Measurements from ENCODE around the gene HIPK3. TPM values are rescaled to one million over a fixed set of nuclear protein-coding genes. Genes with fewer than 3 reads are reported as not detected.
"Not testable (repeated sequence)": the region's sequence is repeated elsewhere in the genome, so short reads cannot be mapped to it uniquely, and the experiment has no call there.

The HIPK3 gene
- total RNA-seq, 1 donor from 2014 or later = 50.7 TPM

- ATAC-seq (ENCODE audit: low read depth) (no peak), DNase-seq (no peak)
- no peaks in the 10 kb centered on the region for H3K9me3 Mint-ChIP-seq
- TF ChIP-seq CTCF (IDR thresholded peaks at IDR 0.05) = no peak
- no peak overlapping the region for H3K27ac Mint-ChIP-seq
- no peaks in the 10 kb centered on the region for H3K36me3 Mint-ChIP-seq (ENCODE audit: low read depth)
- H3K27me3 Mint-ChIP-seq = no peaks in the 10 kb centered on the region
- ChIA-PET POLR2A (no interaction called here), CTCF (no interaction called here)
- H3K4me1 Mint-ChIP-seq = no peaks in the 10 kb centered on the region
- H3K4me3 Mint-ChIP-seq = no peak overlapping the region
- intact Hi-C loops (cut with micrococcal nuclease) = no loop called here
Observed at GRCh38 chr11:33227578-33228261, 29.5 kb upstream of the HIPK3 start.

GRCh38 chr11:33234397-33235190, 22.6 kb upstream of the HIPK3 start:
- POLR2A ChIA-PET = interaction anchor here (0.6 kb wide), 1 partner anchor 96 kb away, joined by 3 read pairs; no protein-coding TSS in a partner anchor

GRCh38 chr11:33237039-33237597, 20.1 kb upstream of the HIPK3 start:
- ATAC-seq (ENCODE audit: low read depth) (no peak), DNase-seq (no peak)
- H3K36me3 Mint-ChIP-seq (ENCODE audit: low read depth) = no peaks in the 10 kb centered on the region
- H3K4me3 Mint-ChIP-seq = no peak overlapping the region
- H3K27ac Mint-ChIP-seq = no peak overlapping the region
- ChIA-PET CTCF (no interaction called here), POLR2A (no interaction called here)
- TF ChIP-seq CTCF (IDR thresholded peaks at IDR 0.05) = no peak
- H3K9me3 Mint-ChIP-seq = no peaks in the 10 kb centered on the region
- intact Hi-C loops (cut with micrococcal nuclease) = no loop called here
- peaks cover 4% of the 10 kb centered on the region for H3K4me1 Mint-ChIP-seq
- no peaks in the 10 kb centered on the region for H3K27me3 Mint-ChIP-seq

More at GRCh38 chr11:33234397-33235190, 22.6 kb upstream of the HIPK3 start:
- Mint-ChIP-seq H3K4me3 (no peak overlapping the region), H3K9me3 (no peaks in the 10 kb centered on the region), H3K27ac (no peak overlapping the region), H3K4me1 (peaks cover 4% of the 10 kb centered on the region), H3K27me3 (no peaks in the 10 kb centered on the region), H3K36me3 (ENCODE audit: low read depth) (no peaks in the 10 kb centered on the region)
- ATAC-seq (ENCODE audit: low read depth) (no peak), DNase-seq (no peak)
- intact Hi-C loops (cut with micrococcal nuclease) = no loop called here
- TF ChIP-seq CTCF (IDR thresholded peaks at IDR 0.05) = no peak
- CTCF ChIA-PET = no interaction called here

- Mint-ChIP-seq H3K27ac (no peak overlapping the region), H3K27me3 (peaks cover 6% of the 10 kb centered on the region), H3K36me3 (ENCODE audit: low read depth) (no peaks in the 10 kb centered on the region), H3K4me3 (no peak overlapping the region), H3K9me3 (peaks cover 3% of the 10 kb centered on the region), H3K4me1 (no peaks in the 10 kb centered on the region)
- POLR2A ChIA-PET = no interaction called here
- CTCF ChIA-PET = no interaction called here
- DNase-seq (no peak), ATAC-seq (ENCODE audit: low read depth) (no peak)
- intact Hi-C loops (cut with micrococcal nuclease) = no loop called here
- no peak for TF ChIP-seq CTCF (IDR thresholded peaks at IDR 0.05)
Observed at GRCh38 chr11:33242575-33242974, 14.6 kb upstream of the HIPK3 start.

GRCh38 chr11:33243654-33244053, 13.5 kb upstream of the HIPK3 start:
- ATAC-seq (ENCODE audit: low read depth); H3K36me3 Mint-ChIP-seq (ENCODE audit: low read depth); H3K27ac Mint-ChIP-seq; H3K9me3 Mint-ChIP-seq; CTCF ChIA-PET; H3K4me1 Mint-ChIP-seq; intact Hi-C loops (cut with micrococcal nuclease); DNase-seq; H3K4me3 Mint-ChIP-seq; H3K27me3 Mint-ChIP-seq; POLR2A ChIA-PET: not testable (repeated sequence)
